CD4-positive, alpha-beta memory T cell (primary cell): ENCODE measurements around the gene PPP2R1A. TPM values are rescaled to one million over a fixed set of nuclear protein-coding genes. Genes with fewer than 3 reads are reported as not detected.

Experiments used
- microRNA-seq: library from miRNA; unstranded; fragments of <30 nt; microRNA quantifications from one replicate; pipeline ENCODE4 v1.2.0, GENCODE V29; 2021; ENCODE audit warnings: borderline replicate concordance, borderline number of aligned reads, borderline microRNAs expressed, mixed read lengths
- polyA plus RNA-seq, 2 donors: library from polyadenylated mRNA; unstranded; fragments of 300-500 nt; fragmentation: Illumina TruSeq; gene quantifications; one replicate each; pipeline ENCODE4 v1.2.3, GENCODE V29; 2021
- total RNA-seq, 2 experiments: library from RNA; stranded (reverse); gene quantifications; one replicate each; pipeline ENCODE4 v1.2.3, GENCODE V29; 2021

Gene PPP2R1A
- total and polyA plus RNA-seq, 4 experiments from 2014 or later = 166 to 185 (median 177) TPM

Small RNAs within 50 kb of the gene (microRNA-seq; reads per million reads assigned to microRNA genes)
- not detected for gene MIR6801

Other genes with a start within 250 kb of the PPP2R1A start
- gene ZNF350, start 203.2 kb upstream of the PPP2R1A start, total RNA-seq = 10 to 100 TPM; 37.0 to 38.9 TPM
- gene ZNF350, start 203.2 kb upstream of the PPP2R1A start, polyA plus RNA-seq = 10 to 100 TPM; 22.4 to 24.9 TPM
- gene ZNF615, start 181.8 kb upstream of the PPP2R1A start, total RNA-seq = 10 to 100 TPM; 21.5 to 22.4 TPM
- gene ZNF615, start 181.8 kb upstream of the PPP2R1A start, polyA plus RNA-seq = 10 to 100 TPM in 1 of 2 donors, 1 to 10 TPM in 1; 6.5 to 10.3 TPM
- gene ZNF614, start 161.7 kb upstream of the PPP2R1A start, total RNA-seq = 10 to 100 TPM; 12.3 TPM
- gene ZNF614, start 161.7 kb upstream of the PPP2R1A start, polyA plus RNA-seq = 1 to 10 TPM; 1.9 to 6.1 TPM
- gene ZNF432, start 141.2 kb upstream of the PPP2R1A start, total RNA-seq = 10 to 100 TPM; 23.4 to 23.9 TPM
- 1 to 10 TPM; 2.2 to 5.9 TPM for gene ZNF432, start 141.2 kb upstream of the PPP2R1A start, polyA plus RNA-seq
- gene ZNF841, start 94.3 kb upstream of the PPP2R1A start, total RNA-seq = 10 to 100 TPM; 48.0 to 56.0 TPM
- 1 to 10 TPM; 2.3 to 5.0 TPM for gene ZNF841, start 94.3 kb upstream of the PPP2R1A start, polyA plus RNA-seq
- 10 to 100 TPM; 18.6 to 19.0 TPM for gene ZNF616, start 50.1 kb upstream of the PPP2R1A start, total RNA-seq
- gene ZNF616, start 50.1 kb upstream of the PPP2R1A start, polyA plus RNA-seq = 1 to 10 TPM in 1 of 2 donors, under 1 TPM in 1; 0.69 to 7.2 TPM
- 10 to 100 TPM; 47.2 to 54.7 TPM for gene ZNF836, start 18.4 kb upstream of the PPP2R1A start, total RNA-seq
- gene ZNF836, start 18.4 kb upstream of the PPP2R1A start, polyA plus RNA-seq = 10 to 100 TPM in 1 of 2 donors, 1 to 10 TPM in 1; 4.6 to 18.2 TPM
- gene ZNF766, start 79.5 kb downstream of the PPP2R1A start, total RNA-seq = 10 to 100 TPM; 53.6 to 54.1 TPM
- gene ZNF766, start 79.5 kb downstream of the PPP2R1A start, polyA plus RNA-seq = 10 to 100 TPM; 57.7 to 61.7 TPM
- 10 to 100 TPM; 26.7 to 26.9 TPM for gene ZNF480, start 107.1 kb downstream of the PPP2R1A start, total RNA-seq
- gene ZNF480, start 107.1 kb downstream of the PPP2R1A start, polyA plus RNA-seq = 10 to 100 TPM; 12.4 to 29.5 TPM
- 1 to 10 TPM; 4.8 to 6.0 TPM for gene ZNF610, start 146.2 kb downstream of the PPP2R1A start, total RNA-seq
- gene ZNF610, start 146.2 kb downstream of the PPP2R1A start, polyA plus RNA-seq = 1 to 10 TPM; 1.1 to 1.2 TPM
- gene ZNF880, start 179.9 kb downstream of the PPP2R1A start, total RNA-seq = 10 to 100 TPM; 31.2 to 33.5 TPM
- gene ZNF880, start 179.9 kb downstream of the PPP2R1A start, polyA plus RNA-seq = 10 to 100 TPM; 29.2 to 29.9 TPM
- 10 to 100 TPM; 44.6 to 49.9 TPM for gene ZNF528, start 207.8 kb downstream of the PPP2R1A start, total RNA-seq
- 1 to 10 TPM; 7.2 to 8.6 TPM for gene ZNF528, start 207.8 kb downstream of the PPP2R1A start, polyA plus RNA-seq
- gene ZNF534, start 239.1 kb downstream of the PPP2R1A start, total RNA-seq = under 1 TPM in 1 of 2 experiments, not detected in 1; 0.15 TPM
- gene ZNF534, start 239.1 kb downstream of the PPP2R1A start, polyA plus RNA-seq = not detected